Sigmoid colon (tissue), 4 donors: ENCODE data around the gene EFCAB10.

ENCODE experiments used
- CTCF ChIP-seq, 4 experiments: fragments of 450-650 bp in 3 of 4; fragments of 200-600 bp in 1 of 4; IDR thresholded peaks; one replicate each; pipeline ENCODE4 v1.5.1; 2016 to 2019; ENCODE audit warnings: antibody characterized with exemption in 4 of 4, mild to moderate bottlenecking in 3 of 4, moderate library complexity in 2 of 4
- EP300 ChIP-seq, 4 donors: sonication (generic); formaldehyde crosslinking; IDR thresholded peaks; one replicate each; pipeline ENCODE4 v1.6.1; 2017; ENCODE audit warnings: antibody characterized with exemption in 4 of 4
- POLR2A ChIP-seq, 2 donors: fragments of 450-650 bp; IDR thresholded peaks; one replicate each; pipeline ENCODE4 v1.6.1; 2016; ENCODE audit warnings: antibody characterized with exemption in 2 of 2, mild to moderate bottlenecking in 2 of 2, moderate library complexity in 2 of 2
- POLR2AphosphoS5 ChIP-seq, 4 donors: sonication (generic); formaldehyde crosslinking; IDR thresholded peaks; one replicate each; pipeline ENCODE4 v1.6.1; 2017; ENCODE audit warnings: antibody characterized with exemption in 4 of 4

GRCh38 chr7:105530126-105530525 is 51.2 kb downstream of the EFCAB10 start:
- TF ChIP-seq CTCF (IDR thresholded peaks at IDR 0.05) (no peak), POLR2AphosphoS5 (IDR thresholded peaks at IDR 0.05) (no peak), POLR2A (IDR thresholded peaks at IDR 0.05) (no peak), EP300 (IDR thresholded peaks at IDR 0.05) (no peak)
